Measurements from ENCODE around the gene LEP. TPM values are rescaled to one million over a fixed set of nuclear protein-coding genes. Genes with fewer than 3 reads are reported as not detected.

LEP gene
- not detected in 2 replicates for total RNA-seq

DNA sequence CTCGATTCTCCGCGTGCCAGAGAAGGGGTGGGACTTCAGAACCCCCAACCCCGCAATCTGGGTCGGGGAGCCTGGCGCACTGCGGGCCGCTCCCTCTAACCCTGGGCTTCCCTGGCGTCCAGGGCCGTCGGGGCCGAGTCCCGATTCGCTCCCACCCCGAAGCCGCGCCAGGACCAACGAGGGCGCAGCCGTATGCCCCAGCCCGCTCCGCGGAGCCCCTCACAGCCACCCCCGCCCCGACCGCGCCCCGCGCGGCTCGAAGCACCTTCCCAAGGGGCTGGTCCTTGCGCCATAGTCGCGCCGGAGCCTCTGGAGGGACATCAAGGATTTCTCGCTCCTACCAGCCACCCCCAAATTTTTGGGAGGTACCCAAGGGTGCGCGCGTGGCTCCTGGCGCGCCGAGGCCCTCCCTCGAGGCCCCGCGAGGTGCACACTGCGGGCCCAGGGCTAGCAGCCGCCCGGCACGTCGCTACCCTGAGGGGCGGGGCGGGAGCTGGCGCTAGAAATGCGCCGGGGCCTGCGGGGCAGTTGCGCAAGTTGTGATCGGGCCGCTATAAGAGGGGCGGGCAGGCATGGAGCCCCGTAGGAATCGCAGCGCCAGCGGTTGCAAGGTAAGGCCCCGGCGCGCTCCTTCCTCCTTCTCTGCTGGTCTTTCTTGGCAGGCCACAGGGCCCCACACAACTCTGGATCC is at the start of gene LEP:
Gene LEP, plus strand, starts transcription at position 583 of the 691 bp plus-strand sequence. CDS start 10,741 bp downstream, outside the sequence.

Other genes with a start within 250 kb of the LEP start
- gene LRRC4, start 209.8 kb upstream of the LEP start, total RNA-seq = 0.16 TPM in 1 of 2 replicates, not detected in the other
- 13.0 and 15.6 TPM in 2 replicates for gene RBM28, start 102.6 kb downstream of the LEP start, total RNA-seq
- 0.16 TPM in 1 of 2 replicates, not detected in the other for gene PRRT4, start 120.4 kb downstream of the LEP start, total RNA-seq
- 37.7 and 83.9 TPM in 2 replicates for gene IMPDH1, start 168.7 kb downstream of the LEP start, total RNA-seq
- gene HILPDA, start 214.6 kb downstream of the LEP start, total RNA-seq = 34.6 and 52.5 TPM in 2 replicates
- 20.8 and 27.7 TPM in 2 replicates for gene METTL2B, start 235.5 kb downstream of the LEP start, total RNA-seq

Data from epithelial cell of alveolus of lung (primary cell).